ENCODE measurements around the gene SLC38A10.
A peak's percentile ranks its signal among the peaks of the same experiment; 100 is the strongest.

SLC38A10 gene

GRCh38 chr17:81295031-81295675 is at the start of gene SLC38A10:
Gene SLC38A10 (minus strand): TSS chr17:81295307. CDS start chr17:81294921, 386 bp downstream.
- peak within 1 kb of the TSS; percentile 96 for H3K9ac ChIP-seq (ENCODE audit: low read length)
- peak within 1 kb of the TSS; percentile 93 for H3K4me3 ChIP-seq (ENCODE audit: low read length)
- H3K36me3 ChIP-seq (ENCODE audit: control insufficient read depth, insufficient read depth, low read length, severe bottlenecking), result peaks cover 4% of the 10 kb centered on the region
- no peaks in the 10 kb centered on the region for H3K9me3 ChIP-seq (ENCODE audit: control insufficient read depth, low read length)
- peaks cover 25% of the 10 kb centered on the region for H3K4me1 ChIP-seq (ENCODE audit: control insufficient read depth, insufficient read depth, low read length)
- no peaks in the 10 kb centered on the region for H3K27me3 ChIP-seq (replicated peaks; ENCODE audit: control insufficient read depth, insufficient read depth, low read length)
- DNase-seq (ENCODE audit: low read depth), result peak; percentile 95

GRCh38 chr17:81342269-81343070 is 47.4 kb upstream of the SLC38A10 start:
- Histone ChIP-seq H3K9me3 (ENCODE audit: control insufficient read depth, low read length) (no peaks in the 10 kb centered on the region), H3K4me1 (ENCODE audit: control insufficient read depth, insufficient read depth, low read length) (peaks cover 39% of the 10 kb centered on the region), H3K36me3 (ENCODE audit: control insufficient read depth, insufficient read depth, low read length, severe bottlenecking) (no peaks in the 10 kb centered on the region)

GRCh38 chr17:81341516-81342268 is 46.6 kb upstream of the SLC38A10 start:
- no peaks in the 10 kb centered on the region for H3K9me3 ChIP-seq (ENCODE audit: control insufficient read depth, low read length)
- H3K4me3 ChIP-seq (ENCODE audit: low read length), result peak overlapping the region; percentile 88
- DNase-seq (ENCODE audit: low read depth), result no peak
- no peaks in the 10 kb centered on the region for H3K36me3 ChIP-seq (ENCODE audit: control insufficient read depth, insufficient read depth, low read length, severe bottlenecking)
- H3K27me3 ChIP-seq (replicated peaks; ENCODE audit: control insufficient read depth, insufficient read depth, low read length), result no peaks in the 10 kb centered on the region
- peaks cover 35% of the 10 kb centered on the region for H3K4me1 ChIP-seq (ENCODE audit: control insufficient read depth, insufficient read depth, low read length)
- H3K9ac ChIP-seq (ENCODE audit: low read length), result peak overlapping the region; percentile 94

More at GRCh38 chr17:81342269-81343070, 47.4 kb upstream of the SLC38A10 start:
- no peak for DNase-seq (ENCODE audit: low read depth)
- Histone ChIP-seq H3K9ac (ENCODE audit: low read length) (peak overlapping the region; percentile 94), H3K27me3 (replicated peaks; ENCODE audit: control insufficient read depth, insufficient read depth, low read length) (no peaks in the 10 kb centered on the region), H3K4me3 (ENCODE audit: low read length) (peak overlapping the region; percentile 88)

- no peaks in the 10 kb centered on the region for H3K27me3 ChIP-seq (replicated peaks; ENCODE audit: control insufficient read depth, insufficient read depth, low read length)
- no peaks in the 10 kb centered on the region for H3K9me3 ChIP-seq (ENCODE audit: control insufficient read depth, low read length)
- peak overlapping the region; percentile 94 for H3K9ac ChIP-seq (ENCODE audit: low read length)
- DNase-seq (ENCODE audit: low read depth), result no peak
- peaks cover 33% of the 10 kb centered on the region for H3K4me1 ChIP-seq (ENCODE audit: control insufficient read depth, insufficient read depth, low read length)
- peak overlapping the region; percentile 88 for H3K4me3 ChIP-seq (ENCODE audit: low read length)
- no peaks in the 10 kb centered on the region for H3K36me3 ChIP-seq (ENCODE audit: control insufficient read depth, insufficient read depth, low read length, severe bottlenecking)
These were observed 45.8 kb upstream of the SLC38A10 start for GRCh38 chr17:81340607-81341515.

- DNase-seq (ENCODE audit: low read depth), result no peak
- no peaks in the 10 kb centered on the region for H3K36me3 ChIP-seq (ENCODE audit: control insufficient read depth, insufficient read depth, low read length, severe bottlenecking)
- H3K27me3 ChIP-seq (replicated peaks; ENCODE audit: control insufficient read depth, insufficient read depth, low read length), result no peaks in the 10 kb centered on the region
- H3K4me1 ChIP-seq (ENCODE audit: control insufficient read depth, insufficient read depth, low read length), result peaks cover 36% of the 10 kb centered on the region
- H3K4me3 ChIP-seq (ENCODE audit: low read length), result no peak overlapping the region
- H3K9me3 ChIP-seq (ENCODE audit: control insufficient read depth, low read length), result no peaks in the 10 kb centered on the region
- H3K9ac ChIP-seq (ENCODE audit: low read length), result peak overlapping the region; percentile 47
These were observed 44.6 kb upstream of the SLC38A10 start for GRCh38 chr17:81339534-81340296.

GRCh38 chr17:81339191-81339533 is 44.1 kb upstream of the SLC38A10 start:
- H3K36me3 ChIP-seq (ENCODE audit: control insufficient read depth, insufficient read depth, low read length, severe bottlenecking), result no peaks in the 10 kb centered on the region
- no peak for DNase-seq (ENCODE audit: low read depth)
- peak overlapping the region; percentile 47 for H3K9ac ChIP-seq (ENCODE audit: low read length)
- H3K9me3 ChIP-seq (ENCODE audit: control insufficient read depth, low read length), result no peaks in the 10 kb centered on the region
- peaks cover 42% of the 10 kb centered on the region for H3K4me1 ChIP-seq (ENCODE audit: control insufficient read depth, insufficient read depth, low read length)
- no peak overlapping the region for H3K4me3 ChIP-seq (ENCODE audit: low read length)
- no peaks in the 10 kb centered on the region for H3K27me3 ChIP-seq (replicated peaks; ENCODE audit: control insufficient read depth, insufficient read depth, low read length)

GRCh38 chr17:81338274-81339190 is 43.4 kb upstream of the SLC38A10 start:
- no peak for DNase-seq (ENCODE audit: low read depth)
- Histone ChIP-seq H3K9ac (ENCODE audit: low read length) (peak overlapping the region; percentile 52), H3K4me3 (ENCODE audit: low read length) (no peak overlapping the region), H3K9me3 (ENCODE audit: control insufficient read depth, low read length) (no peaks in the 10 kb centered on the region), H3K4me1 (ENCODE audit: control insufficient read depth, insufficient read depth, low read length) (peaks cover 42% of the 10 kb centered on the region), H3K36me3 (ENCODE audit: control insufficient read depth, insufficient read depth, low read length, severe bottlenecking) (no peaks in the 10 kb centered on the region), H3K27me3 (replicated peaks; ENCODE audit: control insufficient read depth, insufficient read depth, low read length) (peaks cover 1% of the 10 kb centered on the region)

- Histone ChIP-seq H3K9me3 (ENCODE audit: control insufficient read depth, low read length) (no peaks in the 10 kb centered on the region), H3K27me3 (replicated peaks; ENCODE audit: control insufficient read depth, insufficient read depth, low read length) (peaks cover 12% of the 10 kb centered on the region), H3K9ac (ENCODE audit: low read length) (no peak overlapping the region), H3K36me3 (ENCODE audit: control insufficient read depth, insufficient read depth, low read length, severe bottlenecking) (no peaks in the 10 kb centered on the region), H3K4me3 (ENCODE audit: low read length) (no peak overlapping the region), H3K4me1 (ENCODE audit: control insufficient read depth, insufficient read depth, low read length) (peaks cover 42% of the 10 kb centered on the region)
- no peak for DNase-seq (ENCODE audit: low read depth)
These were observed 42.4 kb upstream of the SLC38A10 start for GRCh38 chr17:81337476-81337879.

GRCh38 chr17:81336930-81337325 is 41.8 kb upstream of the SLC38A10 start:
- H3K4me1 ChIP-seq (ENCODE audit: control insufficient read depth, insufficient read depth, low read length), result peaks cover 42% of the 10 kb centered on the region

More at GRCh38 chr17:81336930-81337325, 41.8 kb upstream of the SLC38A10 start:
- Histone ChIP-seq H3K36me3 (ENCODE audit: control insufficient read depth, insufficient read depth, low read length, severe bottlenecking) (no peaks in the 10 kb centered on the region), H3K9ac (ENCODE audit: low read length) (no peak overlapping the region), H3K9me3 (ENCODE audit: control insufficient read depth, low read length) (no peaks in the 10 kb centered on the region), H3K4me3 (ENCODE audit: low read length) (no peak overlapping the region), H3K27me3 (replicated peaks; ENCODE audit: control insufficient read depth, insufficient read depth, low read length) (peaks cover 17% of the 10 kb centered on the region)
- DNase-seq (ENCODE audit: low read depth), result no peak
